ENCODE measurements around the gene DYNLRB1. TPM values are rescaled to one million over a fixed set of nuclear protein-coding genes. Genes with fewer than 3 reads are reported as not detected.
A peak's percentile ranks its signal among the peaks of the same experiment; 100 is the strongest.

The DYNLRB1 gene
- total and polyA plus RNA-seq, 10 of the 15 experiments (the other 5 are each of a cell fraction or from before 2014, with no cell fraction given), result 87.9 to 313 (median 153) TPM

- TF ChIP-seq YY1 (IDR thresholded peaks at IDR 0.05; ENCODE audit: low read depth, low read length) (0 out of 2 replicates have a peak, but pooled peaks have one; percentile 13), PKNOX1 (IDR thresholded peaks at IDR 0.05) (peak; percentile 47), SMC3 (IDR thresholded peaks at IDR 0.05; ENCODE audit: borderline replicate concordance, low read length) (peak; percentile 66), EGR1 (IDR thresholded peaks at IDR 0.05; ENCODE audit: borderline replicate concordance in 1 of 2, low read depth in 2 of 2, low read length in 2 of 2) (peak in 1 of 2 experiments; percentile 57; a peak in 1 of 3 replicates), E4F1 (IDR thresholded peaks at IDR 0.05; ENCODE audit: borderline replicate concordance, partially characterized antibody) (no peak), HDAC2 (IDR thresholded peaks at IDR 0.05) (no peak), CBX5 (IDR thresholded peaks at IDR 0.05; ENCODE audit: low read depth) (no peak), MLLT1 (IDR thresholded peaks at IDR 0.05) (no peak), DPF2 (IDR thresholded peaks at IDR 0.05) (no peak), WRNIP1 (IDR thresholded peaks at IDR 0.05; ENCODE audit: borderline replicate concordance, low read depth, low read length) (no peak), ZNF622 (IDR thresholded peaks at IDR 0.05) (no peak), CREB1 (IDR thresholded peaks at IDR 0.05; ENCODE audit: low read depth) (no peak), RAD21 (IDR thresholded peaks at IDR 0.05; ENCODE audit: insufficient read depth, low read depth, low read length) (peak; percentile 70), RCOR1 (conservative IDR thresholded peaks at IDR 0.05; ENCODE audit: low read depth, low read length) (no peak), CUX1 (IDR thresholded peaks at IDR 0.05; ENCODE audit: insufficient replicate concordance, low read depth, low read length) (no peak), MXI1 (IDR thresholded peaks at IDR 0.05; ENCODE audit: low read depth, low read length) (no peak)
Observed at GRCh38 chr20:34473262-34473883, 42.8 kb upstream of the DYNLRB1 start (continued).
